Stimulated activated CD8-positive, alpha-beta memory T cell treated with anti-CD3 and anti-CD28 coated beads, Interleukin-7, amount 100 ng/mL, for 48 hours (primary cell): Measurements from ENCODE around the gene NUDT22.

Experiments
- DNase-seq, 2 donors: peaks; one replicate each; pipeline ENCODE4 v3.0.0-alpha.2; 2020; ENCODE audit warnings: low read depth in 1 of 2; ENCODE audit errors: extremely low read depth in 1 of 2

The NUDT22 gene

DNA sequence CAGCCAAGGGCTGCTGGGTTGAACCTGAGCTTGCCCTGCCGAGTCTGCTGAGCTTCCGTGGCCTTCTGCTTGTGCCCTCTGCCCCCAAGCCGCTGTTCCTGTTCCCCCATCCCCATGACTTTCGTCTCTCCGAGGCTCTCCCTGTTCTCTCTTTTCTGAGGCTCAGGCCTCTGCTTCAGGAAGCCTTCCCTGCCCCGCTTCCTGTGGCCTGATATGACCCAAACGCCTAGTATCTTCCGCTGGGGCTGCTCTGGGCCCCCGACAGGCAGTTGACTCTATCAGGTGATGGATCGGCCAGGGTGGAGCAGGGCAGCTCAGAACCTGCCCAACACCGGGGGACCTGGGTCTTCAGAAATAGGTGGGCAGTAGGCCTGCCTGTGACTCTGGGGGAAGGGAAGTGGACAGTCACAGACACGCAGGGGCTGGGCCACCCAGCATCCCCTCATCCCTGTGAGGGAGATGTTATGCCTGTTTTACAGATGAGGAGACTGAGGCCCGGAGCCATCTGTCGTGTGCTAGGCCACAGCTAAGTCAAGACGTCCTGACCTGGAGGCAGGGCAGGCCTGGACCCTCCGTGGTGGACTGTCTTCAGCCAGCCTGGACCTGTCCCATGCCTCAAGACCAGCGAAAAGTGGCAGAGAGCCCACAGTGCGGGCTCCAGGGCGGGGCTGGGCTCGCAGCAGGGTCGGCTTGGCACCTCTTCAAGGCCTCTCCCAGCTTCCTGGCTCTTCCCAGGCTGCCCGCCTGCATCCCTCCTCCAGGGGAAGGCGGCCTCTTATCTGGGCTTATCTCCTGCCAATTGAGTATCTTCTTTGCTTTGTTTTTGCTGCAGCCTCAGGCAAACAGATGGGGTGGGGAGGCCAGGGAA, 42.2 kb downstream of the NUDT22 start:
- no peak for DNase-seq

DNA sequence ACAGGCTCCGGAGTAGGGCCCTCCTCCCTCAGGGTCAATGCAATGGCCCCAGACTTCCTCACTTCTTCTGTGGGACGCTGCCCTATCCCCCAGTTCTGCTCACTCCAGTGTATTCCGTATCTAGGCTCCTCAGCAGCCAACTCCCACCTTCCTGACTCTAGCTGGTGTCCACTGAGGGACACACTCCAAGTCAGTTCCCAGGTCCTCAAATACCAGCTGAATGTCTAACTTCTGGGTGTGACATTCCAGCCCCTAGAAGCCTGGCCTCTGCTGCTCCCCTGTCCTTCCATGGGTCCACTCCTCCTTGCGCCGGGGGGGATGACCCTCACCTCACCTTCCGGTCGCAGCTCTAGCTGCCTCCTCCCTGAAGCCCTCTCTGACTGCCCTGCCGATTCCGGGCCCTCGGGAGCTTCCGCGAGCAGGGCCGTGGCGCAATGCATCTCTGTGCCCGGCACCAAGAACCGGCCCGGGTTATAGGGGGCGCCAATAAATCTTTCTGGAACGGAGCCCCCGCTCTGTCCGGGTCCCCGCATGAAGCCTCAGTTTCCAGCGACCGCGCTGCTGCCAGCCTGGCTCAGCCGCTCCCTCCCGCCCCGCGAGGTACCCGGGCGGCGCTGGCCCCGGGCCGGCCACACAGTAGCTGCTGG, 42.9 kb downstream of the NUDT22 start:
- peak in 1 of 2 donors; percentile 14 for DNase-seq

- DNase-seq: peak; percentile 98
These were observed 43.6 kb downstream of the NUDT22 start for GRCh38 chr11:64269540-64270220.

- no peak for DNase-seq
These were observed 49.1 kb downstream of the NUDT22 start for GRCh38 chr11:64275031-64275800.

DNA sequence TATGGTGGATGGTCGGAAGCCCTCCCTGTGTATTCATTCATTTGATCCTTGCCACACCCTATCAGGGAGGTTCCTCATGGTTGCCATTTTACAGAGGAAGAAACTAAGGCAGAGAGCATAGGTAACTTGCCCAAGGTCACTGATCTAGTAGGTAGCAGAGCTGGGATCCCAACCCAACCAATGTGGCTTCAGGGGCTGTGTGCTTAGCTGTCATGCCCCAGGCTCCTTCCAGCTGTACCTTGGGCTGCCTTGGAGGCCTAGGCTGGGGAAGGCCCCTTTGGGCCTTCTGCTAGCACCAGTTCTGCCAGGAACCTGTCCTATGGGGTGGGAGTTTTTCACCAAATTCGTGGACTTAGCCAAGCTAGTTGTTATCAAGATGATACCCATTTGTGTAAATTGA, 49.8 kb downstream of the NUDT22 start:
- no peak for DNase-seq

DNA sequence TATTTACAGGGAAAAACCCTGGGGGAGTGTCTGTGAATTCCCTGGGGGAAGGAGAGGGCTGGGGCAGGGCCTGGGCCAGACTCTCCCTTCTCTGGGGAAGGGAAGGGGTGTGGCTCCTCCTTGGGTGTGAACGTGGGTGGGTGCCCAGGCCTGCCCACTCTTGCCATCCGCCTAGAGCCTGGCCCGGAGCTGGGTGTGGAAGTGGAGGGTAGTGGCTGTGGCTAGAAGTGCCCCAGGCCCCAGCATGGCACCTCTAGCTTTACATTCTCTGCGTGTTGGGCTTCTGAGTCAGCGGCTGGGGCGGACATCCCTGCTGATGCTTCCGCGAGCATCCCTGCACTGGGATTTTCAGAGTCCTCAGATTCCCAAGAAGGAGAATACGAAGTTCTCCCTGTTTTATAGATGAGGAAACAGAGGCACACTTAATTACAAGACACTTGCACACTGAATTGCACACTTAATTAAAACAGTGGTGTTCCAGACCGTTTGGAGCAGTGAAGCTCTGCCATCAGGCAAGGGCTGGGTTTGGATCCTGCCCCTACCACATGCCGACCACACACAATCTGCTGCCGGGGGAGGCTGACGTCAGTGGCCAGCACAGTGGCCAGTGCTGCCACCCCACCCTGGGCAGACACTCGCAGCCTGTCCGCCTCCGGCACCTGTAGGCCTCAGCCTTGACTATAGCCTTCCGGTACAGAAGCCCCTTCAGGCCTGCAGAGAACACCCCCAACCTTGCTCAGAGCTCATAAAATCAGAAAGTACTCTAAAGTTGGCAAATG, 50.8 kb downstream of the NUDT22 start:
- DNase-seq: no peak

DNA sequence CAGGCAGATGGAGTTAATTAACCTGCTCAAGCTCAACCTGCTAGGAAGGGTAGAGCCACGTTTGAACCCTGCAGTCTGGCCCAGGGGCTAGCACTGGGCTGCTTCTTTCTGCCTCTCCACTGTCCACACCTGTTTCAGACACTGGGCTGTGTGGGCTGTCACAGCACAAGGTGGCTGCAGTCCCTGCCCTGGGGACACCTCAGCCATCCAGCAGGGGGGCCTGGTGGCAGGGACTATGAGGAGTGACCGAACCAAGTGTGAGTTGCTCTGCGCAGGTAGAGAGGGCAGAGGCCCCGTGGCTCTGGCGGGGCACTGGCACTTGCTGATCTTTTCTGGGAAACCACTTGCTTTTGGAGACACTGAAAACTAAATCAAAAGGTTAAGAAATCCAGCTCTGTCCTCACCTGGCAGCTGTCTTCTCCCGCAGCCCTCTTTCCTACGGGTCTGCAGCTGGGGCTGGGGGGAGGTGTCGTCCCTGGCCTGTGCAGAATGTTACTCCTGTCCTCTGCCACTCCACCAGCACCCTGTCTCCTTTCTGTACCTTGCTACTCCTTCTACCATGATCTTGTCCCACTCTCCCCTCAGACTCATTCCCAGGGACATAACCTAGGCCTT, 52.6 kb downstream of the NUDT22 start:
- DNase-seq: no peak
